Measurements from ENCODE around the gene LY6G6D.

- TF ChIP-seq CTCF (conservative IDR thresholded peaks at IDR 0.05; ENCODE audit: low read depth, low read length) (no peak), EZH2 (IDR thresholded peaks at IDR 0.05; ENCODE audit: borderline replicate concordance, low read depth, low read length, poor library complexity, severe bottlenecking) (no peak)
Measured at GRCh38 chr6:31681135-31681671, 33.9 kb upstream of the LY6G6D start.
